ENCODE results near the gene CNTLN.

Gene CNTLN

DNA sequence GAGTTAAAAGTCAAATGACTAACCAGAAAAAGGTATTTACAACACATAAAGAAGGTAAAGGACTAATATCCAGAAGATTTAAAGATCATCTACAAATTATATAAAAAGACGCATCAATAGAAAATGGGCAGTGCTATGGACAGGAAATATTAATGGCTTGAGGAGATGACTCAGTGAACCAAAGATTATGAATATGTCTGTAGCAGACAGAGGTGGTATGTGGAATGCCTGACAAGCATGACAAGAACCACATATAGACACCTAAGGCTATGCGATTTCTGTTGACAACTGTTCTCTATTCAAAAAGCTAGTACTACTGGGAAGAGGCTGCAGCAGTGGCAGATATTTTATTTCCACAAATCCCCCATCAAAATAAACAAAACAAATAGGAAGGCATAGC lies 267.0 kb downstream of the CNTLN start:
- DNase-seq (ENCODE audit: low read depth, low spot score): no peak
- POLR2A ChIA-PET: no interaction called here
- H3K4me3 ChIP-seq (ENCODE audit: low read depth, low read length): no peak overlapping the region
- CTCF ChIA-PET: interaction anchor here (0.8 to 1.8 kb wide), 6 partner anchors 12 to 338 kb away, joined by 3 to 9 read pairs (median 5); no protein-coding TSS in a partner anchor
- TF ChIP-seq, protein P1, sequence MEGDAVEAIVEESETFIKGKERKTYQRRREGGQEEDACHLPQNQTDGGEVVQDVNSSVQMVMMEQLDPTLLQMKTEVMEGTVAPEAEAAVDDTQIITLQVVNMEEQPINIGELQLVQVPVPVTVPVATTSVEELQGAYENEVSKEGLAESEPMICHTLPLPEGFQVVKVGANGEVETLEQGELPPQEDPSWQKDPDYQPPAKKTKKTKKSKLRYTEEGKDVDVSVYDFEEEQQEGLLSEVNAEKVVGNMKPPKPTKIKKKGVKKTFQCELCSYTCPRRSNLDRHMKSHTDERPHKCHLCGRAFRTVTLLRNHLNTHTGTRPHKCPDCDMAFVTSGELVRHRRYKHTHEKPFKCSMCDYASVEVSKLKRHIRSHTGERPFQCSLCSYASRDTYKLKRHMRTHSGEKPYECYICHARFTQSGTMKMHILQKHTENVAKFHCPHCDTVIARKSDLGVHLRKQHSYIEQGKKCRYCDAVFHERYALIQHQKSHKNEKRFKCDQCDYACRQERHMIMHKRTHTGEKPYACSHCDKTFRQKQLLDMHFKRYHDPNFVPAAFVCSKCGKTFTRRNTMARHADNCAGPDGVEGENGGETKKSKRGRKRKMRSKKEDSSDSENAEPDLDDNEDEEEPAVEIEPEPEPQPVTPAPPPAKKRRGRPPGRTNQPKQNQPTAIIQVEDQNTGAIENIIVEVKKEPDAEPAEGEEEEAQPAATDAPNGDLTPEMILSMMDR (IDR thresholded peaks at IDR 0.05; ENCODE audit: insufficient read depth, low read length, missing control alignments): no peak

DNA sequence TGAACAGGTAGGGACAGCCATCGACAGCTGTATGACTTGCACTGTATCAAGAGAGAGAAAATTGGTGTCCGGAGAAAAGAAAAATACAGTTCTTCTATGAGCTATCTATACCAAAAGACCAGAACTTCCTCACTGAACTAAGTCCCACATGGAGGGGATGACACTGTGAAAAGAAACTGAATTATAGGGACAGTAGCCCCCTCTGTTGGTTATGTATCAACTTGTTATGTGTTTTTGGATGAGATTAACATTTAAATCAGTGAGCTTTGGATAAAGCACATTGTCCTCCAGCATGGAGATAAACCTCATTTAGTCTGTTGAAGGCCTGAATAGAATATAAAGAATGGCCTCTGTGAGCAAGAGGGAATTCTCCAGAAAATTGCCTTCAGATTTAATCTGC lies 267.5 kb downstream of the CNTLN start:
- TF ChIP-seq, protein P1 (IDR thresholded peaks at IDR 0.05; ENCODE audit: insufficient read depth, low read length, missing control alignments): peak; percentile 7
- H3K4me3 ChIP-seq (ENCODE audit: low read depth, low read length): no peak overlapping the region
- ChIA-PET CTCF (interaction anchor here (0.8 to 1.8 kb wide), 6 partner anchors 12 to 338 kb away, joined by 3 to 9 read pairs (median 5); no protein-coding TSS in a partner anchor), POLR2A (no interaction called here)
- no peak for DNase-seq (ENCODE audit: low read depth, low spot score)

DNA sequence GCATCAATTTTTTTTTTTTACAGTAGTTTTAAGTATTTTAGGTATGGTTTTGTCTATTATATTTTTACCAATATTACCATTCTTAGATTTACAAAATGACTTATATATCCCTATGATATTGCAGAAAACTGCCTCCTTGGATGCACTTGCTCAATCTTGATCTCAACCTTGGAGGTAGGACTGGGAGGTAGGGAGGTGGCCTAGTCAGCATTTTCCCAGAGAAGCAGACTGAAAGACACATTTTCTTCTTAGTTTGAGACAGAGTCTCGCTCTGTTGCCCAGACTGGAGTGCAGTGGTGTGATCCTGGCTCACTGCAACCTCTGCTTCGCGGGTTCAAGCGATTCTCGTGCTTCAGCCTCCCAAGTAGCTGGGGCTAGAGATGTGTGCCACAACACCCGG lies 268.7 kb downstream of the CNTLN start:
- CTCF ChIA-PET: interaction anchor here (1.1 to 2.0 kb wide), 3 partner anchors 10 to 339 kb away, joined by 3 to 6 read pairs (median 5); no protein-coding TSS in a partner anchor
- H3K4me3 ChIP-seq (ENCODE audit: low read depth, low read length): no peak overlapping the region
- no peak for DNase-seq (ENCODE audit: low read depth, low spot score)
- POLR2A ChIA-PET: no interaction called here
- TF ChIP-seq, protein P1 (IDR thresholded peaks at IDR 0.05; ENCODE audit: insufficient read depth, low read length, missing control alignments): no peak

DNA sequence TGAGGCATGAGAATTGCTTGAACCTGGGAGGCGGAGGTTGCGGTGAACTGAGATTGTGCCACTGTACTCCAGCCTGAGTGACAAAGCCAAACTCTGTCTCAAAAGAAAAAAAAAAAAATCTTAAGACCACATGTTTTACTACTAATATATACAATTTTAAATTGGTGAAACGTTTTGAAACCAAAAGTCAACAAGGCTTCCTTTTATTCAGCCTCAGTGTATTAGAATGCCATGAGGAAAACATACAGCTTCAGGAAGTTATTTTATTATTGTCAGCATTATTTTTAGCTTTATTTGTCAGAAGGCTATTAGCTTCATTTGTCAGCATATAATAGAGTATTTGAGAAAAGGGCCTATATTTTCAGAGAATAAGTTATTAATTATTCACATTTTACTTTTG lies 280.1 kb downstream of the CNTLN start:
- ChIA-PET POLR2A (no interaction called here), CTCF (interaction anchor here (0.8 kb wide), 1 partner anchor 298 kb away, joined by 3 read pairs; no protein-coding TSS in a partner anchor)
- TF ChIP-seq, protein P1 (IDR thresholded peaks at IDR 0.05; ENCODE audit: insufficient read depth, low read length, missing control alignments): no peak
- H3K4me3 ChIP-seq (ENCODE audit: low read depth, low read length): no peak overlapping the region
- DNase-seq (ENCODE audit: low read depth, low spot score): no peak

DNA sequence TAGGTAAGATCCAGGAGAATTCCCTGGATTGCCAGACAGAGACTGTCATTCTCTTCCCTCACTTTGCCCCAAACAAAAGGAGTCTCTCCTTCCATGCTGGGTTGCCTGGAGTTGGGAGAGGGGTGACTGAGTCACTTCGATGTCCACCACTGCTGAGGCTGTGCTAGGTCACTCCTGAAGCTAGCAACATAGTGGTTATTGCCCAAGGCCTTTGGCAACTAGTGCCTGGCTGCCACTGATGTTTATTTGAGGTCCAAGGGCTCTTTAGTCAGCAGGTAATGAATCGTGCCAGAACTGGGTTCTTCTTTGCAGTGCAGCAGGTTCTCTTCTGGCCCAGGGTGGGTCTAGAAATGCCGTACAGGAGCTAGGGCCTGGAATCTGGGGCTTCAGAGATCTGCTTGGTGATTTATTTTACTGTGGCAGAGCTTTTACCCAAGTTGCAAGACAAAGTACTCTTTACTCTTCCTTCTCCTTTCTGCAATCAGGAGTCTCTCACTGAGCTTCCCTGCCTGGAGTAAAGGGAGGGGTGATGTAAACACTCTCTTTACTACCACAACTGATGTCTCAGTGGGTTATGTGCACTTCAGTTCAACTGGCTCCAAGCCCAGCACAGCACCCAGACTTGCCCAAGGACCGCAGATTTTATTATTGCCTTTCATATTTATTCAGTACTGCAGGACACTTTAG lies 288.3 kb downstream of the CNTLN start:
- no peak overlapping the region for H3K4me3 ChIP-seq (ENCODE audit: low read depth, low read length)
- DNase-seq (ENCODE audit: low read depth, low spot score): no peak
- CTCF ChIA-PET: no interaction called here
- TF ChIP-seq, protein P1 (IDR thresholded peaks at IDR 0.05; ENCODE audit: insufficient read depth, low read length, missing control alignments): no peak
- POLR2A ChIA-PET: no interaction called here

DNA sequence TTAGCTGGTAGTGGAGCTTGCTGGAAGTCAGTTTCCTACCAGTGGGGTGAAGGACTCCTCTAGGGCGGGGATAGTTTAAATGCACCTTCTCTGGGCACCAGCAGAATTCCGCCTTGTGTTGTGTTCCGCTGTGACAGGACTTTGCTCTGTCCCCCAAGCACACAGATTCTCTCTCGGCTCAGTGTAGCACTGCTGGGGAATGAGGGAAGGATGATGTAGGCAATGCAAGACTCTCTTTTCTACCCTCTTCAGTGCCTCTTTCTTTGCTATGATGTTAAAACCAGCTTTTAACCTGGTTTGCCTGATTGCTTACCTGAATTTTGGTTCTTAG lies 288.8 kb downstream of the CNTLN start:
- ChIA-PET CTCF (no interaction called here), POLR2A (no interaction called here)
- DNase-seq (ENCODE audit: low read depth, low spot score): no peak
- no peak overlapping the region for H3K4me3 ChIP-seq (ENCODE audit: low read depth, low read length)
- TF ChIP-seq, protein P1 (IDR thresholded peaks at IDR 0.05; ENCODE audit: insufficient read depth, low read length, missing control alignments): no peak
